DMS79 treated with DMSO at 0.1 percent for 48 hours (cell line): Measurements from ENCODE around the gene RUNX3.
"Not testable (repeated sequence)": the region's sequence is repeated elsewhere in the genome, so short reads cannot be mapped to it uniquely, and the experiment has no call there.

ENCODE experiments used
- DNase-seq: peaks from one replicate; lab custom pipeline; 2025; lab: John Stamatoyannopoulos, UW

RUNX3 gene

DNA sequence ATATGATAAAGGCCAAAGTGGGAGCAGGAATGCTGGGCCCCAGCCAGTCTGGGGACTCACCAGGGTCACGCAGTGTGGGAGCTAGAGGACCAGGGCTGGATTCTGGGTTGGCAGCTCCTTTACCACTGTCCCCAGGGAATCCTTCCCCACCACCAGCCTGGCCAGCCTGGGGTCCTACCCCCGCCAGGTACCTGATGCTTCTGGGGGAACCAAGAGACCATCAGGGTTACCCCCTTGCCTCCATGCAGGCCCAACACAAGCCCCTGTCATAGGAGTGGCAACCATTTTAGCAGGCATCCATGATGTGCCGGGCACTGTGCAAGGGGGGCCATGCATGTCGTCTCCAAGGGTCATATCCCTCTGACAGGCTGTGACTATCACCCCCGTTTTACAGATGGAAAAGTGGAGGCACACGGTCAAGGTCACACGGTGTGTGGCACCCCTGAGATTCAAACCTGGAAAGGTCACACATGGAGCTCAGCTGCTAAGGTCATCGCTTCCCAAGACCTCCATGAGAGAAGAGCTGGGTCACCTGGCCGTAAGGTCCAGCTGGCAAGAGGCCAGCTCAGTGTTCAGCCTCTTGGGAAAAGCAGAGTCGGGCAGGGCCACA, 16.4 kb downstream of the RUNX3 start:
- no peak for DNase-seq

DNA sequence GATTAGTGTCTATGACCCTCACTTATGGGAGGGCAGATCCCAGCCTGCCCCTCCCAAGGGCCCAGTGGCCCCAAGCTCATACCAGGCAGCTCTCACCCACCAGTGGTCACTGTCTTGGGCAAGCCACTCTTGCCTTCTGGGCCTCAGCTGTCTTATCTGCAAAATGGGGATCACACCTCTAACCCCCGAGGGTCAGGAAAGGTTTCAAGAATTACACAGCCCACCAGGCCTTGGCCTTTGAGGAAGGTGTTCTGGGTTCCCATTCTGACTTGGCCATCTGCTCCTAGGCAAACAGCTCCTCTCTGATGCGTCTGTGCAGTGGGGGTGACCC, 16.8 kb downstream of the RUNX3 start:
- DNase-seq: no peak

DNA sequence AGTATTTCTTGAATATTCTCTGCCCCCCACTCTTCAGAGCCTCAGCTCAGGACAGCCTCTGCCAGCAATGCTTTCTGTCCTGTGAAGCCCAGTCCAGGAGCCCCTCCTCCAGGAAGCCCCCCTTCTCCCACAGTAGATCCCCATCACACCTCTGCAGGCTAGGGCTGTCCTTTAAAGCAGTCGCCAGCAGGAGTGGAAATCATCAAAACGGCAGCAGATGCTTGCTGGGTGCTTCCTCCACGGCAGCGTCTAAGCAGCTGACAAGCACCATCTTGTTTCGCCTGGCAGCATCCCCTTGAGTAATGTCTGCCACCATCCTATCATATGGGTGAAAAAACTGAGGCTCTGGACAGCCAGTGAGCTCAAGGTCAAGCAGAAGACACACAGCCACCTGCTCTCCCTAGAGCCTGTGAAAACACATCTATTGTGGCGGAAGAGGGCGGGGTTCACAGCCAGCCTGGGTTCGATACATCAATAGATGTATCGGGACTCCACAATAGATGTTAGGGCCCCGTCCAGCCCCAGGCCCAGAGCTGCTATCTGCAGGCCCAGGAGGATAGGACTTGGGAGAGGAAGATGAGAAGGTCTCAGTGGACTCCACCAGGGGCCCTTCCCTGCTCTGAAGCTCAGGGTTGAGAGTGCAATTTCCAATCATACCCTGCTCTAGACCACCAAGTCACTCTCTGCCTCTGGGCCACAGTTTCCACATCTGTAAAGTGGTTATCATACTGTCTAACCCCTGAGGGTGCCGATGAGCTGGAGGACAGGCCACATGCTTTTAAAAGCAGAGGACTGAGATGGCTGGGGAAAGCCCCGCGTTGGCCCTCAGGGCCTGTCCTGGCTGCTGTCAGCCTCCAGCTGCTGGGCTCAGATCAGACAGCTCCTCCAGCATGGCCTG, 17.5 kb downstream of the RUNX3 start:
- DNase-seq: no peak

DNA sequence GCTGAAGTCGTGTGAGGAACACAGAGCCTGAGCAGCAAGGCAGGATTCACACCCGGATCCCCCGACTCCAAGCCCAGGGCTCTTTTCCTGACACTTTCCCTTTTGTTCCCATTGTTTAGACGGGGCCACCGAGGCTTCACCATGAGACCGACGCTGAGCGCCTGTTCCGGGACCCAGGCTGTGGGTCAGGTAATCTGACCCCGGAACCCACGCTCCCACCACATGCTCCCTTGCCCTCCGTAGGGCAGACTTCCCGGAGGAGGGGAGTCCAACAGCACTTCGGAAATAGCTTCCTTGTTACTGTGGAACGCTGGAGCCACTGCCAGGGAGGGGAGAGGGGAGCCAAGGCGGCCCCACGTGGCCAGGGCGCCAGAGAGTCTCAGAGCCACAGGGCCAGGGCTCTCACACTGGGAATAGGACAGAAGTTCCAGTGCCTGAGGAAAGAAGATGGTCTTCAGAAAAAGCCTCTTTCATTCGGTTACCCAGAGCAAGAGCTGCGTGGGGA, 18.4 kb downstream of the RUNX3 start:
- DNase-seq: no peak

DNA sequence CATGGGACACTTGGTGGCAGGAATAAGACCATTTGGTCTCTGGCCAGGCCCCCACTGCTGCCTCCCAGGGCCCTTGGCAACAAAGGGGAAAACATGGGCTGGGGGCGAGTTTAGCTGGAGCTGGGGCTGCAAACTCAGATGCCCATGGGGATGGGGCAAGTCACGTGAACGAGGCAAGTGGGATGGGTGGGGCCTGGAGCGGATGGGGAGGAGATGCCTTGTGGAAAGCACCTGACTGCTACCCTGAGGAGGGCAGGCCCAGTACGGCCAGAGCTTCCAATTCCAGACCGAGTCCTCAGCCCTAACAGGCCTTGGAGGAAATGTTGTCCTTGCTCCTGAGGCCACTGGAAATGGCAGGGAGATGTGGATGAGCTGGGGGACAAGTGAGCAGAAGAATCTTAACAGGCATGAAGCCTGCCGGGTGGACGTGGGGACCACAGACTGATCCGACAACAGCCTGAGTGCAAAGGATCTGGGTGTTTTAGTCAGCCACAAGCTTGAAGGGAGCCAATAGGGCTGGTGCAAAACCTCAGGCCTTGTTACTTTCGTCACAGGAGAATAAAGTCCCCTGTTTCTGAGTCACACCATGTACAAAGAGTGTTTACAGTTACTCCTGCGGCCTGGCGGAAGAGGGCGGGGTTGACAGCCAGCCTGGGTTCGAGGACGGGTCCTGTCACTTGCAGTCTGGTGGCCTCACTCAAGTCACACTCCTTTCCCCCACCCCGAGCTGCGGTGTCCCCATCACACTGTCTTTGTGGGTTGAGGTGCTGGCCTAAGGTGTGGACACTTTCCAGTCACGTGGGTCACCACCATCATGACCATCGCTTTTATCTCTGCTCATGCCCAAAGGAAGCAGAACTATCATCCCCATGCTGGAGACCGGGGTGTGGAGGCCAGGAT, 19.1 kb downstream of the RUNX3 start:
- DNase-seq: no peak

DNA sequence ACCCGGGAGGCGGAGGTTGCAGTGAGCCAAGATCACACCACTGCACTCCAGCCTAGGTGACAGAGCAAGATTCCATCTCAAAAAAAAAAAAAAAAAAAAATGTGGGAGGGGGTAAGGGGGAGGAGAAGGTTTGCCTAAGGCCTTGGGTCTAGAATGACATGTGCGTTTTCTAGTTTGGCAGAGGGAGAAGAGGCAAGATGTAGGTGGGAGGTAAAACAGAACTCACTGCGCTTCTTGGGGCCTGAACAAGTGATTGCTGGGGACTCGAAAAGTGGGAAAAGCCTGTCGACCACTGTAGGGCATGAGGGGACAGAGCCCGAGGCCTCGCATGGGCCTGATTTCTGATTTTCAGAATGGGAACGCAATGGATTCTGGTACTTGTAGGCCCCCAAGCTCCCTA, 19.9 kb downstream of the RUNX3 start:
- no peak for DNase-seq

DNA sequence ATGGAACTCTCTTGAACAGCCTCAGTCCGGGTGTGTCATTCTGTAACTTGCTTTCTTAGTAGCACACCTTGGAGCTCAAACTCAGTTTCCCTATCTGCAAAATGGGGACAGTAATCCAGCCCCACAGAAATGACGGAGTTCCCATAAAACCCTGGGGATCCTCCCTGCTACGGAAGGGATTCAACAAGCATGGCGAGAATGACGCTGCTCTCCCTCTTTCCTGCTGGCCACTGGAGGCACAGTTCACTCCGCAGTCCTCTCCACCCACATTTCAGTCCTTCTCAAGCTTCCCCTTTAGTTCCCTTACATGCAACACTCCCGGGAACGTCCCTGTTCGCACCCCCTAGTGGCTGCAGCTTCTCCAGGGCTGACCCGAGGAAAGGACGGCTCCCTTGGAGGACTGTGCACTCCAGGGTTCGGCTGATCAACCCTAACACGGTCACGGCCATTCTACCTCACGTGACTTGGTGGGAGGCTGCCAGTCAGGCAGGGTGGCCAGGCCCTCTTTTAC, 20.6 kb downstream of the RUNX3 start:
- DNase-seq: no peak

DNA sequence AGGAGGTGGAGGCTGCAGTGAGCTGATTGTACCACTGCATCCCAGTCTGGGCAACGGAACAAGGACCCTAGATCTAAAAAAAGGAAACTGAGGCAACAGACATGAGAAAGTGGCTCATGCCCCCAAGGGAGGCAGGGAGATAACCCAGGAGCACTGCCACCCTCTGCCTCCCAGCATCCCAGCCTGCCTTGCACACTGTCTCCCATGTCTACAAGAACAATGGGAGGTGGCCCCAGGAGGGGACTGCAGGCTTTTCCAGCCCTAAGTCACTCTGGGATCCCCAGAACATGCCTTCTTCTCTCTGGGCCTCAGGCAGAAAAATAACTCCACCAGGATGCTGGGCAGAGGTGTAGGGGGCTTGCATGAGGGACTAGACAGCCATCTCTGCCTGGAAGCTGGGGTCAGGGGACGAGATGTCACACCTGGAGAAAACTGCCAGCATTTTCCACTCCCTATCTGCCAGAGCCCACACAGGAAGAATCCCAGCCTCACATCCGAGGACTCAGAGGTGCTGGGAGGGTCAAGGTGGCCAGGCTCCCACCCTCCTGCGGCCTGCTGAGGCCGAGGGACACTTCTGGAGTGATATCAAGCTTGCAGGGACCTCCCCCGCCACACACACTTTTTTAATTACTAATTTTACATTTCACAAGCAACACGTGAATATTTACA, 21.4 kb downstream of the RUNX3 start:
- DNase-seq: no peak

DNA sequence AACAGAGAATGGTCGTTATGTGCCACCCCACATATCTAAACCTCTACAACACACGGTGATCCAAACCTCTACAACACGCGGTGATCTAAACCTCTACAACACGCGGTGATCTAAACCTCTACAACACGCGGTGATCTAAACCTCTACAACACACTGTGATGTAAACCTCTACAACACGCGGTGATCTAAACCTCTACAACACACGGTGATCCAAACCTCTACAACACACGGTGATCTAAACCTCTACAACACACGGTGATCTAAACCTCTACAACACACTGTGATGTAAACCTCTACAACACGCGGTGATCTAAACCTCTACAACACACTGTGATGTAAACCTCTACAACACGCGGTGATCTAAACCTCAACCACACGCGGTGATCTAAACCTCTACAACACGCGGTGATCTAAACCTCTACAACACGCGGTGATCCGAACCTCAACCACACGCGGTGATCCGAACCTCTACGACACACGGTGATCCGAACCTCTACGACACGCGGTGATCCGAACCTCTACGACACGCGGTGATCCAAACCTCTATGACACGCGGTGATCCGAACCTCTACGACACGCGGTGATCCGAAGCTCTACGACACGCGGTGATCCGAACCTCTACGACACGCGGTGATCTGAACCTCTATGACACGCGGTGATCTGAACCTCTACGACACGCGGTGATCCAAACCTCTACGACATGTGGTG, 22.3 kb downstream of the RUNX3 start:
- DNase-seq: not testable (repeated sequence)

DNA sequence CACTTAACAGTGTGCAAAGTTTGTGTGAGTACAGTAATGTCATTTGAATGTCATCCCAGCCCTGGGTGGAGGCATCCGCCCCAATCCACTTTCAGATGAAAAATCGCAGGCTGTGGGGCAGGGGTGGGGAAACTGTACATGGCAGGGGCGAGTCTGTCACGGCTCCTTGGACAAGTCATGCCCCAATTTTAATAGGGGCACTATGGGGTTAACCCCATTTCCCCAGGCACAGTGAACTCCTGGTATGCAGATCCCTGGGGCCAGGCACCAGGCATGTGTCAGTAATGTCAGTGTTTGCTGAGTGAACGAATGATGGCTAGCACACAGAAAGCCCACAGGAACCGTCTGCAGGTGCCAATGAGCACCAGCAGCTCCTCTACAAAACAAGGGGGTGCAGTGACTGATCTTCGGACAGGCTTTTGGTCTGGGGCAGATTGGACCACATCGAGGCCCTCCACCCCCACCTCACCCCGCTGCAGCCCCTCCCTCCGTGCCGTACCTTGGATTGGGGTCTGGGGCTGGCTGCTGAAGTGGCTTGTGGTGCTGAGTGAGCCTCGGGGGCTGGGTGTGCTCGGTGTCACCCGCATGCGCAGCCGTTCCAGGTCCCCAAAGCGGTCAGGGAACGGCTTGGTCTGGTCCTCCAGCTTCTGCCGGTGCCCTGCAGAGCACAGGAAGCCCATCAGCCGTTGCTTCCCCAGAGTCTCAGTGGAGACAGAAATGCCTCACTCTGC, 23.2 kb downstream of the RUNX3 start:
- DNase-seq: no peak

DNA sequence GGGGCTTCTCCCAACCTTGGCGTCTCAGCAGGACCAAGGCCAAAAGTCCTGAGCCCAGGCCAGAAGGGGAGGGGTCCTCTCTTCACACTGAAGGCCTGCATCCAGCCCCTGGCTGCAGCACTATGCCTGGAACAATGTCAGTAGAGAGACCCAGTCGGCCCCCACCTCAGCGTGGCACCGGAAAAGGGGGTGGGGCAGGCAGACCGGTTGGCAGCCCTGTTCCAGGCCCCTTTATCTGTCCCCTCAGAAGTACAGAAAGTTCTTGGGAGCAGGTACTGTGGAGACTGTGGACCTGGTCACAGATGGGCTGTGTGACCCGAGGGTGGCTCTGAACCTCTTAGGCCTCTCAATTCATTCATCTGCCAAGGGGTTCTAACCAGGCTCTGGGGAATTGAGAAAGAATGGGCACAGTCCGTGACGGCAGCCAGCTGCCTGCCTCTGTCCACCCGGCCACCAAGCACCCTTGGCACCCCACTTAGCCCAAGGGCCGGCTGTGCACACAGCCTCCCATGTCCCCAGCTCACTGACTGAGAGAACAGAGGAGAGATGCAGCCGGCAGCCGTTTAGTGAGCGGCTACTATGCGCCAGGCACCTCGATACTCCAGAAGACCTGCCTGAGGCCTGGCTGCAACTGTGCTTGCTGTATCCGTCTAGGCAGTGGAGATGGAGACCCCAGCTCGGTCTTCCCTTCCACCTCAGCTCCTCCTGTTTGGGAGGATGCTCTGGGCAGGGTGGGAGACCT, 23.9 kb downstream of the RUNX3 start:
- DNase-seq: no peak

DNA sequence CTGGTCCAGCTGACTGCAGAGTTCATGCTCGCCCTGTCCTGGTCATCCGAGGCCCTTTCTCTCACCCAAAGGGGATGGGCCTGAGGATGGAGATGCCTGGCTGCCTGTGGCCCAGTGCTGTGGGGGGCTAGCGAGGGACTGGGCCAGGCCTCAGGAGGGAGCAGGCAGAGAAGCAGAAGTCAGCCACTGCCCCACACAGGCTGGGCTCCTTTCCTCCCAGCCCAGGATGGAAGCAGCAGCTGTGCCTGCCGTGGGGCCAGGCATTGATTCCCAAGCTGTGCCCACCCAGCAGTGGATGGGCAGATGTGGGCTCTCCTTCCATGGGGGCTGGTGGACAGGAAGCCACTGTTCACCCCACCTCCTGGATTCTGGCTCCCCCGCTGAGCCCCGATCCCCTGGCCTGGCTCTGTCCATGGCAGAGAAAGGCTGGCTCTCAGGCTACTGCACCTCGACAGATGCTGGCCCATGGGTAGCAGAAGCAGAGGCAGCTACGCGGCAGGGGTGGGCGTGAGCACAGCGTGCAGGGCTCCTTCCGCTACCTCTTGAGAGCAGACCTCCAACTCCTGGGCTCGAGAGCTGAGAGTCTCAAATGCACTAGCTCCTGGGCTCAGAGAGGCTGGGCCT, 24.6 kb downstream of the RUNX3 start:
- no peak for DNase-seq

DNA sequence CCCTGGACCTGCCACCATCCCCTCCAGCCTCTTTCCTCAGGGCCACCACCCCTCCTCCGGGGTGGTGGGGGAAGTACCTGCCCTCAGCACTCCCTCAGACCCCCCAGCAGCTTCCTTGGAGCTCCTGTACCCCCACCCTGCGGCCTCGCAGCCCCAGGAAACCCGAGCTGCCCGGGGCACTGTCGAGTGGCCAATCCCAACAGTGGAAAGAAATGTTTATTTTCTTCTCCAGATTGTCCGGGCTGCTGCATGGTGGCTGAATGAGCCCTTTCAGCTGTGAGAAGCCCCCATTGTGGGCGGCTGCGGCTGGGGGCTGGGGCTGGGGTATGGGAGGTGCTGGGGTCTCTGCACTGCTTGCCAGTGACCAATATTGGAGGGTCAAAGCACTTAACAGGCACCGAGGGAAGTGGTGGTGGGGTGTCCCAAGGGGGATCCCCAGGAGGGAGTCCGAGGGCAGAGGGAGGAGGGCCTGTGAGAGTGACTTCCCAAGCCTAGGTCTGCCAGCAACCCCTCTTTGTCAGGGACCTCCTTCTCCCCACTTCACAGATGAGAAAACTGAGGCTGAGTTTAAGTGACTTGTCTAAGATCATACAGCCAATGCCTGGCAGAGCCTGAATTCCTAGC, 25.2 kb downstream of the RUNX3 start:
- DNase-seq: no peak

DNA sequence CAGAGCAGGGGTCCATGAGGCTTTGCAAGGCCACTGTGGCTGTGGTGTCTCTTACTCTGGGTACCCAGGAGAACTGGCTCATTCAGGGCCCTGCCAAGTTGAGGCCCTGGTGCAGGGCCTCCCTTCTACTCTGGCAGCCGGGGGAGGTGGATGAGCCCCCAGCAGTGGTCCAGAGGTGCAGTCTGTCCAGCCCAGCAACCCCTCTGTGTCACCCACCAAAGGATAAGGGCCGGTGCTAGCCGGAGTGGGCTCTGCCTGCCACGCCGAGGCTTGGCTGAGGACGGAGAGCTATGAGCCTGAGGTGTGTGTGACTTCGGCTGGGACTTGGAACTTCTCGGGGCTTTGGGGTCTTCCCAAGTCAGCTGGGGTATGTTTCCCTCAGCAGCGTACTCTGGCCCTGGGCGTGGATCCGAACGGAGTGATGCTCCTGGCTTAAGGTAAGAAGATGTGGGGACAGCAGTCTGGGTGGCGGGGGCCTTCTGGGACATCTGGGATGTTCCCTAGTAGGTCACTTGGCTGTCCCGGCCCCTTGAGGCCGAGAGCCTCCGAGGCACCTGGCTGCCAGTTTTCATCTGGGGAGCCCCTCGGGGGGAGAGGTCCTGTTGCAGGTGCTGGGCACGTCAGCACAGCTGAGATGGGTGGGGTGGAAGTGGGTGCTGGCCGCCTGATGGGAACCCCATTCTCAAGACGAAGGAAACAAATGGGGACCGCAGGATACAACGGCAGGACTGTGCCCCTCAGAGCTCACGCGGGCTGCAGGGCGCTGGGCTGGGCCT, 25.9 kb downstream of the RUNX3 start:
- no peak for DNase-seq

DNA sequence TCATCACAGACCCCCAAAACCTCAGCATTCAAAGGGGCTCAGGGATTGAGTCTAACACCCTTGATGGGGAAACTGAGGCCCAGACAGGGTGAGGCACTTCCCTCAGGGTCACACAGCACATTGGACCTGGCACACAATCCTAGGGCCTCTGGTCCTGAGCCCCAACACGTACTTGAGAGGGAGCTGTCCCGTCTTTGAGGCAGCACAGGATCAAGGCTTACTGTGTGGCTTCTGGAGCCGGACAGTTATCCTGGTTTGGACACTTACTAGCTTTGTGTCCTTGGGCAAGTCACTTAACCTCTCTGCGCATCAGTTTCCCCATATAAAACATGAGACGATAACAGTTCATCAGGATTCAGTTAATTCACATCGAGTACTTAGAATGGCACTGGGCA, 26.5 kb downstream of the RUNX3 start:
- DNase-seq: no peak

DNA sequence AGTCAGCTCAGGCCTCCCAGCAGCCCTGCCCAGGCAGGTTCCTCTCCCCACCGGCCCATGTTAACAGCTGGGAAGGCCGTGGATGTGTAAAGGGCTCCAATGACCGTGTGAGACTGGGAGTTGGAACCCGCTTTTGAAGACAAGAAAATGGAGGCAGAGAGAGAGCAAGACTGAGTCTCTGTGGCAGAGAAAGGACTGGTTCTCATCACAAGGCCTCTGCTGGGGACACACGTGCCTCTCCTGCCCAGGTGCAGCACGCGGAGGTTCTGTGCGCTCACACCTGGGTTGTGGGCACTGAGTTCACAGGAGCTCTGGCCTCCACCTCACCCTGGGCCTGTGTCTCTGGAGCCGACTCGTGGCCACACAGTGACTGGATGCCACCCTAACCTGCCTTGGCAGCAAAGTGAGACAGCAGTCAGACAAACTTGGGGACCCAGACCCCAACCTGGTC, 27.0 kb downstream of the RUNX3 start:
- no peak for DNase-seq

DNA sequence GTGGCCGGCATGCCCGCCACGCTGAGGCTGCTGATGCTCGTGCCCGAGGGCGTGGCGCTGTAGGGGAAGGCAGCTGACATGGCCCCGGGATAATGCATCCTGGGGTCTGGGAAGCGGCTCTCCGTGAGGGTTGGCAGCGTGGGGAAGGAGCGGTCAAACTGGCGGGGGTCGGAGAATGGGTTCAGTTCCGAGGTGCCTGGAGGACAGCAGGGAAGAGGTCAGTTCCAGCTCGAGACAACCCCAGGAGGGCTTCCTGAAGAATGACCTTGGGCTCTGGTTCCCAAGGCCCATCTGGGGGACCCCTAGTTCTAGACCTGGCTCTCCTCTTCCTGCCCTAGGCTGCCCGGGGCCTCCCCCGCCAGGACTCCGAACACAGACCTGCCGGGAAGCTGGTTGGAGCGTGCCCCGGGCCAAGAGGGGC, 27.6 kb downstream of the RUNX3 start:
- no peak for DNase-seq
